Mesenchymal stem cell (in vitro differentiated cells and primary cell): ENCODE data around the gene AGAP3.

Experiments
- DNase-seq: peaks from one replicate; pipeline ENCODE4 v3.0.0-alpha.2; 2013
- H2AFZ ChIP-seq: one replicate; pipeline ENCODE4 v1.6.1; 2013; ENCODE audit warnings: low read depth, mild to moderate bottlenecking, control low read depth, inconsistent platforms, low read length, moderate library complexity
- H2AK5ac ChIP-seq: 2 replicates; pipeline ENCODE4 v1.6.1; 2013; ENCODE audit warnings: low read length, moderate library complexity, mild to moderate bottlenecking, inconsistent platforms; ENCODE audit not compliant: severe bottlenecking
- H2BK120ac ChIP-seq: one replicate; pipeline ENCODE4 v1.6.1; 2013; ENCODE audit warnings: low read depth, mild to moderate bottlenecking, inconsistent platforms, low read length, moderate library complexity
- H2BK12ac ChIP-seq, 2 experiments: one replicate each; pipeline ENCODE4 v1.6.1; 2013; ENCODE audit warnings: inconsistent platforms in 2 of 2, low read length in 2 of 2, mild to moderate bottlenecking in 2 of 2, moderate library complexity in 2 of 2, control low read depth in 1 of 2
- H2BK15ac ChIP-seq: one replicate; pipeline ENCODE4 v1.6.1; 2013; ENCODE audit warnings: mild to moderate bottlenecking, low read depth, inconsistent platforms; ENCODE audit not compliant: poor library complexity, severe bottlenecking
- H2BK5ac ChIP-seq: 2 replicates; pipeline ENCODE4 v1.6.1; 2013; ENCODE audit warnings: low read depth, mild to moderate bottlenecking, low read length, control low read depth, inconsistent platforms; ENCODE audit not compliant: poor library complexity, severe bottlenecking
- H3K14ac ChIP-seq, 2 experiments: one replicate each; pipeline ENCODE4 v1.6.1; 2013; ENCODE audit warnings: inconsistent platforms in 2 of 2, low read length in 2 of 2, control low read depth in 1 of 2, mild to moderate bottlenecking in 1 of 2, moderate library complexity in 1 of 2
- H3K18ac ChIP-seq, 2 experiments: one replicate each; pipeline ENCODE4 v1.6.1; 2013; ENCODE audit warnings: inconsistent platforms in 2 of 2, low read length in 2 of 2, control low read depth in 1 of 2, low read depth in 1 of 2, mild to moderate bottlenecking in 1 of 2
- H3K23ac ChIP-seq, 2 experiments: one replicate each; pipeline ENCODE4 v1.6.1; 2013; ENCODE audit warnings: inconsistent platforms in 2 of 2, low read length in 2 of 2, mild to moderate bottlenecking in 2 of 2, moderate library complexity in 2 of 2, control low read depth in 1 of 2
- H3K27ac ChIP-seq: 2 replicates; pipeline ENCODE4 v1.5.1; 2013; ENCODE audit warnings: mild to moderate bottlenecking, moderate library complexity, low read length, control low read depth, inconsistent platforms; ENCODE audit not compliant: poor library complexity, severe bottlenecking
- H3K27me3 ChIP-seq, 2 experiments: 2 replicates each; pipeline versions ENCODE4 v1.6.1 to v1.7.0; 2013; ENCODE audit warnings: low read length in 2 of 2, mild to moderate bottlenecking in 2 of 2, moderate library complexity in 2 of 2, control low read depth in 1 of 2, inconsistent platforms in 1 of 2; ENCODE audit not compliant: control insufficient read depth in 1 of 2, insufficient read depth in 1 of 2
- H3K36me3 ChIP-seq, 2 experiments: 2 replicates each; pipeline versions ENCODE4 v1.6.1 to v1.7.0; 2013; ENCODE audit warnings: low read length in 2 of 2, control low read depth in 1 of 2, inconsistent platforms in 1 of 2, low read depth in 1 of 2, mild to moderate bottlenecking in 1 of 2; ENCODE audit not compliant: insufficient read depth in 2 of 2, control insufficient read depth in 1 of 2
- H3K4ac ChIP-seq, 2 experiments: one replicate each; pipeline ENCODE4 v1.6.1; 2013; ENCODE audit warnings: inconsistent platforms in 2 of 2, low read length in 2 of 2, mild to moderate bottlenecking in 2 of 2, moderate library complexity in 2 of 2, control low read depth in 1 of 2, low read depth in 1 of 2
- H3K4me1 ChIP-seq: 2 replicates; pipeline ENCODE4 v1.6.1; 2013; ENCODE audit warnings: low read depth, low read length, control low read depth; ENCODE audit not compliant: control insufficient read depth, insufficient read depth
- H3K4me2 ChIP-seq: 2 replicates; pipeline ENCODE4 v1.6.1; 2013; ENCODE audit warnings: low read length, mild to moderate bottlenecking, inconsistent platforms; ENCODE audit not compliant: poor library complexity, severe bottlenecking
- H3K4me3 ChIP-seq, 2 experiments: 2 replicates each; pipeline versions ENCODE4 v1.5.1 to v1.7.0; 2013; ENCODE audit warnings: low read length in 2 of 2, mild to moderate bottlenecking in 2 of 2, control low read depth in 1 of 2, low read depth in 1 of 2; ENCODE audit not compliant: insufficient read depth in 1 of 2
- H3K79me1 ChIP-seq: replicated peaks from 2 replicates; pipeline ENCODE4 v1.6.1; 2013; ENCODE audit warnings: mild to moderate bottlenecking, control low read depth, low read length, inconsistent platforms; ENCODE audit not compliant: poor library complexity, severe bottlenecking
- H3K9ac ChIP-seq: 2 replicates; pipeline ENCODE4 v1.7.0; 2013; ENCODE audit warnings: mild to moderate bottlenecking, low read length, moderate library complexity
- H3K9me3 ChIP-seq: 2 replicates; pipeline ENCODE4 v1.7.0; 2013; ENCODE audit warnings: mild to moderate bottlenecking, low read length; ENCODE audit not compliant: control insufficient read depth
- H4K8ac ChIP-seq: one replicate; pipeline ENCODE4 v1.6.1; 2013; ENCODE audit warnings: inconsistent platforms, mild to moderate bottlenecking, low read length, moderate library complexity
- H4K91ac ChIP-seq: one replicate; pipeline ENCODE4 v1.6.1; 2013; ENCODE audit warnings: mild to moderate bottlenecking, low read length, inconsistent platforms
- WGBS: methylation state at CpG from one replicate; pipeline ENCODE4 v1.1.7; 2013; ENCODE audit warnings: mixed read lengths; 5-methylcytosine and 5-hydroxymethylcytosine counted together

Gene AGAP3

GRCh38 chr7:151080067-151080521, 6.2 kb upstream of the AGAP3 start:
- peak overlapping the region; percentile 95 for H4K91ac ChIP-seq
- H2AK5ac ChIP-seq = peak overlapping the region; percentile 48
- peak overlapping the region; percentile 96 for H4K8ac ChIP-seq
- H3K27me3 ChIP-seq = no peaks in the 10 kb centered on the region
- 0% methylated on average over 30 of the region's 31 CpGs for WGBS
- H3K23ac ChIP-seq = peak overlapping the region in 1 of 2 experiments; percentile 91
- H2BK5ac ChIP-seq = no peak overlapping the region
- peak overlapping the region; percentile 46 for H3K27ac ChIP-seq
- H3K4me2 ChIP-seq = peak overlapping the region; percentile 75
- H3K9me3 ChIP-seq = no peaks in the 10 kb centered on the region
- peak overlapping the region; percentile 94 to 98 for H3K18ac ChIP-seq
- peak overlapping the region; percentile 85 to 96 for H3K4me3 ChIP-seq
- H2BK12ac ChIP-seq = peak overlapping the region; percentile 45 to 75
- peaks cover 21% of the 10 kb centered on the region for H3K79me1 ChIP-seq
- H3K14ac ChIP-seq = peak overlapping the region in 1 of 2 experiments; percentile 85
- peak overlapping the region; percentile 99 for H2BK15ac ChIP-seq
- peaks cover 36 to 56% of the 10 kb centered on the region in 2 experiments for H3K36me3 ChIP-seq
- peak; percentile 47 for DNase-seq
- H3K4me1 ChIP-seq = peaks cover 49% of the 10 kb centered on the region
- H3K4ac ChIP-seq = peak overlapping the region; percentile 80 to 89
- peak overlapping the region; percentile 85 for H2BK120ac ChIP-seq
- H3K9ac ChIP-seq = peak overlapping the region; percentile 94
- peak overlapping the region; percentile 6 for H2AFZ ChIP-seq

DNA sequence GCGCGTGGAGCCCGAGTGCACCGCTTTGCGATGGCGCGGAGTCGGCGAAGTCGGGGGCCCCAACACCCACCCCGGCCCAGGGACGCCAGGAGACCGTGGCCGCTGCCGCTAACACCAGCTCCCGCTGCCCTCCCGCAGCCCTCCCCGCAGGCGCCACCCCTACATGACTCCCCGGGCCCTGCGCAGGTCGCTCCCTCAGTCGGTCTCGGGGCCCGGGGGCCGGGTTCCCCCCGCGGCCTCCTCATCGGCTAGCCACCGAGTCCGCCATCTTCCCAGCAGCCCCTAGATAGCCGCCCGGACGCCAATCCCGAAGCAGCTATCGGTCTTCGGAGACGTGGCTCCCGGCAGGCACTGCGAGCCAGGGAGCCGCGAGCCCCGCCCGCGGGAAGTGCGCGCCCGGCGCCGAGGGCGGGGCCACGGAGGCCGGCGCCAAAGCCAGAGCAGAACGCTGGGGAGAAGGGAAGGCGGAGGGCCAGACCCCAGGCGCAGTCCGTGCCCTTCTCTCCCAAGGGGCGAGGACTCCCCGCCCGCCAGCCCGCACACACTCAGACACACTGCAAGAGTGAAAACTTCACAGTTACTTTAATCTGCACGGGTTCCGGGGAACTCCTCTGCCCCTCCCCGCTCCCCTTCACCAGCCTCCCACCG, 5.6 kb upstream of the AGAP3 start, which contains the start of gene FASTK:
Gene FASTK (minus strand): TSS at position 288 of the 648 bp plus-strand sequence. CDS start 43 bp downstream, at position 245.
- DNase-seq = peak; percentile 93
- H3K18ac ChIP-seq = peak within 1 kb of the TSS; percentile 94 to 98
- H2BK15ac ChIP-seq = peak within 1 kb of the TSS; percentile 99
- H3K79me1 ChIP-seq = peaks cover 18% of the 10 kb centered on the region
- H3K27ac ChIP-seq = peak within 1 kb of the TSS; percentile 72
- H3K4me3 ChIP-seq = peak within 1 kb of the TSS; percentile 85 to 96
- H3K14ac ChIP-seq = peak within 1 kb of the TSS in 1 of 2 experiments; percentile 85
- peak within 1 kb of the TSS; percentile 85 for H2BK120ac ChIP-seq
- H3K36me3 ChIP-seq = peaks cover 30 to 50% of the 10 kb centered on the region in 2 experiments
- peak within 1 kb of the TSS; percentile 94 for H3K9ac ChIP-seq
- H3K9me3 ChIP-seq = no peaks in the 10 kb centered on the region
- H3K27me3 ChIP-seq = no peaks in the 10 kb centered on the region
- peak within 1 kb of the TSS; percentile 62 for H2BK5ac ChIP-seq
- peak within 1 kb of the TSS; percentile 45 to 81 for H2BK12ac ChIP-seq
- WGBS = under 1% methylated on average over 62 of the region's 66 CpGs
- H2AFZ ChIP-seq = peak within 1 kb of the TSS; percentile 6
- H3K4ac ChIP-seq = peak within 1 kb of the TSS; percentile 86 to 89
- H3K4me1 ChIP-seq = peaks cover 52% of the 10 kb centered on the region
- peak within 1 kb of the TSS; percentile 75 for H3K4me2 ChIP-seq
- peak within 1 kb of the TSS; percentile 96 for H4K8ac ChIP-seq
- peak within 1 kb of the TSS in 1 of 2 experiments; percentile 91 for H3K23ac ChIP-seq
- H2AK5ac ChIP-seq = peak within 1 kb of the TSS; percentile 48
- peak within 1 kb of the TSS; percentile 95 for H4K91ac ChIP-seq

GRCh38 chr7:151081170-151082101, 4.8 kb upstream of the AGAP3 start:
- Histone ChIP-seq H4K8ac (peak overlapping the region; percentile 73), H3K23ac (peak overlapping the region in 1 of 2 experiments; percentile 57), H2AFZ (no peak overlapping the region), H2BK15ac (peak overlapping the region; percentile 73), H3K4ac (peak overlapping the region; percentile 54 to 86), H2BK12ac (peak overlapping the region in 1 of 2 experiments; percentile 76), H3K4me2 (peak overlapping the region; percentile 88), H2BK120ac (peak overlapping the region; percentile 82), H2AK5ac (no peak overlapping the region), H3K27ac (peak overlapping the region; percentile 72), H3K4me3 (peak overlapping the region; percentile 14 to 96), H4K91ac (peak overlapping the region; percentile 61), H3K9me3 (no peaks in the 10 kb centered on the region), H3K14ac (peak overlapping the region in 1 of 2 experiments; percentile 41), H2BK5ac (peak overlapping the region; percentile 33), H3K18ac (peak overlapping the region; percentile 52 to 79), H3K4me1 (peaks cover 55% of the 10 kb centered on the region), H3K36me3 (peaks cover 22 to 42% of the 10 kb centered on the region in 2 experiments), H3K9ac (peak overlapping the region; percentile 94), H3K27me3 (no peaks in the 10 kb centered on the region), H3K79me1 (peaks cover 14% of the 10 kb centered on the region)
- 24% methylated on average over 58 of the region's 64 CpGs for WGBS
- DNase-seq = peak; percentile 53
